ENCODE results near the gene PANK2. TPM values are rescaled to one million over a fixed set of nuclear protein-coding genes. Genes with fewer than 3 reads are reported as not detected.
"Not testable (repeated sequence)": the region's sequence is repeated elsewhere in the genome, so short reads cannot be mapped to it uniquely, and the experiment has no call there.

The PANK2 gene
- total RNA-seq, 1 experiment from 2014 or later, result 77.4 TPM

DNA sequence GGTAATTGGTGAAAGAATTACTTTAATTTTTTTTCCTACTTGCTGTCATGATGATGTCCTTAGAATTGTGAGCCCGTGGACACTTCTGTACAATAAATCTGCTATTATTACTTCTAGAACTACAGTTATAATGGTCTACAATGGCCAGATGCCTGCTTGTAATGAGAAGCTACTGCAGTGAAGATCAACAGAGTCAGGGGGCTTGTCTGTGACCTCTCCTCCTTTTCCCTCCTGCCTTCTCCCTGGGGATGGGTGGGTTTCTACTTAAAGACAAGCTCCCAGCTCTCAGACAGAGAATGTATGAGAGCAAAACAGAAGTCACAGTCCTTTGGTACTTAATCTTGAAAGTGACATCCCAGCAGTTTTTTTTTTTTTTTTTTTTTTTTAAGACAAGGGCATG lies 13.2 kb upstream of the PANK2 start:
- BruUV-seq (replicated peaks), result no TSS peak
- TF ChIP-seq, protein P1, sequence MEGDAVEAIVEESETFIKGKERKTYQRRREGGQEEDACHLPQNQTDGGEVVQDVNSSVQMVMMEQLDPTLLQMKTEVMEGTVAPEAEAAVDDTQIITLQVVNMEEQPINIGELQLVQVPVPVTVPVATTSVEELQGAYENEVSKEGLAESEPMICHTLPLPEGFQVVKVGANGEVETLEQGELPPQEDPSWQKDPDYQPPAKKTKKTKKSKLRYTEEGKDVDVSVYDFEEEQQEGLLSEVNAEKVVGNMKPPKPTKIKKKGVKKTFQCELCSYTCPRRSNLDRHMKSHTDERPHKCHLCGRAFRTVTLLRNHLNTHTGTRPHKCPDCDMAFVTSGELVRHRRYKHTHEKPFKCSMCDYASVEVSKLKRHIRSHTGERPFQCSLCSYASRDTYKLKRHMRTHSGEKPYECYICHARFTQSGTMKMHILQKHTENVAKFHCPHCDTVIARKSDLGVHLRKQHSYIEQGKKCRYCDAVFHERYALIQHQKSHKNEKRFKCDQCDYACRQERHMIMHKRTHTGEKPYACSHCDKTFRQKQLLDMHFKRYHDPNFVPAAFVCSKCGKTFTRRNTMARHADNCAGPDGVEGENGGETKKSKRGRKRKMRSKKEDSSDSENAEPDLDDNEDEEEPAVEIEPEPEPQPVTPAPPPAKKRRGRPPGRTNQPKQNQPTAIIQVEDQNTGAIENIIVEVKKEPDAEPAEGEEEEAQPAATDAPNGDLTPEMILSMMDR (conservative IDR thresholded peaks at IDR 0.05; ENCODE audit: low read depth, low read length), result no peak
- no peak for TF ChIP-seq EZH2 (IDR thresholded peaks at IDR 0.05; ENCODE audit: borderline replicate concordance, low read depth, low read length, poor library complexity, severe bottlenecking)
- no peak for DNase-seq (ENCODE audit: low spot score)
- Histone ChIP-seq H3K9me3 (ENCODE audit: low read depth, low read length, poor library complexity, severe bottlenecking) (no peaks in the 10 kb centered on the region), H3K4me1 (ENCODE audit: insufficient read depth, low read length, poor library complexity, severe bottlenecking) (no peaks in the 10 kb centered on the region), H3K27me3 (replicated peaks; ENCODE audit: insufficient read depth, low read depth, low read length, poor library complexity) (no peaks in the 10 kb centered on the region), H3K4me3 (ENCODE audit: low read depth, low read length, poor library complexity, severe bottlenecking) (no peak overlapping the region), H3K36me3 (ENCODE audit: insufficient read depth, low read length, poor library complexity, severe bottlenecking) (peaks cover 5% of the 10 kb centered on the region), H3K27ac (ENCODE audit: low read depth, low read length, poor library complexity, severe bottlenecking) (no peak overlapping the region)
- ChIA-PET CTCF (no interaction called here), POLR2A (ENCODE audit: low non-redundant PET) (interaction anchor here (0.9 kb wide), 1 partner anchor 9 kb away, joined by 13 read pairs; no protein-coding TSS in a partner anchor)
- intact Hi-C loops (cut with micrococcal nuclease; ENCODE audit: unreplicated experiment), result no loop called here

DNA sequence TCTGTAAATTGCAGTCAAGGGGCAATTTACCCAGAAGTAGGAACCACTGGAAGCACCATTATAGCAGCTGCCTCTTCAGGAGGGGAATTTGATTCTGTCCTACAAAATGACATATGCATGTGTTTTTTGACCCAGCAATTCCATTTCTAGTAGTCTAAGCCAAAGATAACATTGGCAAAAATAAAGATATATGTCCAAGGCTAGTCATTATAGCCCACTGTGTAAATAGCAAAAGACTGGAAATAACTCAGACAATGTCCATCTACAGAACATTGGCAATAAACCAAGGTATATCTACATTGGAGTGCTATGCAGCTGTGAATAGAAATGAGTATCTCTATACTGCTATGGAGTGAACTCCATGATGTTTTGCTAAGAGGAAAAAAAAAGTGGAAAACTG lies 12.5 kb upstream of the PANK2 start:
- no peaks in the 10 kb centered on the region for H3K27me3 ChIP-seq (replicated peaks; ENCODE audit: insufficient read depth, low read depth, low read length, poor library complexity)
- POLR2A ChIA-PET (ENCODE audit: low non-redundant PET), result interaction anchor here (0.9 kb wide), 1 partner anchor 9 kb away, joined by 13 read pairs; no protein-coding TSS in a partner anchor
- CTCF ChIA-PET, result no interaction called here
- H3K27ac ChIP-seq (ENCODE audit: low read depth, low read length, poor library complexity, severe bottlenecking), result no peak overlapping the region
- BruUV-seq (replicated peaks), result no TSS peak
- peaks cover 5% of the 10 kb centered on the region for H3K36me3 ChIP-seq (ENCODE audit: insufficient read depth, low read length, poor library complexity, severe bottlenecking)
- intact Hi-C loops (cut with micrococcal nuclease; ENCODE audit: unreplicated experiment), result no loop called here
- no peak for DNase-seq (ENCODE audit: low spot score)
- H3K9me3 ChIP-seq (ENCODE audit: low read depth, low read length, poor library complexity, severe bottlenecking), result no peaks in the 10 kb centered on the region
- H3K4me1 ChIP-seq (ENCODE audit: insufficient read depth, low read length, poor library complexity, severe bottlenecking), result no peaks in the 10 kb centered on the region
- TF ChIP-seq, protein P1 (conservative IDR thresholded peaks at IDR 0.05; ENCODE audit: low read depth, low read length), result no peak
- no peak for TF ChIP-seq EZH2 (IDR thresholded peaks at IDR 0.05; ENCODE audit: borderline replicate concordance, low read depth, low read length, poor library complexity, severe bottlenecking)
- no peak overlapping the region for H3K4me3 ChIP-seq (ENCODE audit: low read depth, low read length, poor library complexity, severe bottlenecking)

DNA sequence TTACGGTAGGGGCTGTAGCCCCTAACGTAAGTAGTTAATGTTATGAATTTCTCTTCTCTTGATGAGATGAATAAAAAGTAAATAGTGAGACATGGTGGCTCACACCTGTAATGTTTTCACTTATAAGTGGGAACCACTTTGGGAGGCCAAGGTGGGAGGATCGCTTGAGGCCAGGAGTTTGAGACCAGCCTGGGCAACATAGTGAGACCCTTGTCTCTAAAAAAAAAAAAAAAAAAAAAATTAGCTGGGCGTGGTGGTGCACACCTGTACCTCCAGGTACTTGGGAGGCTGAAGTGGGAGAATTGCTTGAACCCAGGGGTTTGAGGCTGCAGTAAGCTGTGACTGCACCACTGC lies 10.3 kb upstream of the PANK2 start:
- POLR2A ChIA-PET (ENCODE audit: low non-redundant PET), result interaction anchor here (0.7 kb wide), 1 partner anchor 24 kb away, joined by 12 read pairs; no protein-coding TSS in a partner anchor
- H3K4me1 ChIP-seq (ENCODE audit: insufficient read depth, low read length, poor library complexity, severe bottlenecking); CTCF ChIA-PET; H3K9me3 ChIP-seq (ENCODE audit: low read depth, low read length, poor library complexity, severe bottlenecking); H3K4me3 ChIP-seq (ENCODE audit: low read depth, low read length, poor library complexity, severe bottlenecking); intact Hi-C loops (cut with micrococcal nuclease; ENCODE audit: unreplicated experiment); DNase-seq (ENCODE audit: low spot score); H3K36me3 ChIP-seq (ENCODE audit: insufficient read depth, low read length, poor library complexity, severe bottlenecking); H3K27me3 ChIP-seq (replicated peaks; ENCODE audit: insufficient read depth, low read depth, low read length, poor library complexity); BruUV-seq (replicated peaks); H3K27ac ChIP-seq (ENCODE audit: low read depth, low read length, poor library complexity, severe bottlenecking): not testable (repeated sequence)

DNA sequence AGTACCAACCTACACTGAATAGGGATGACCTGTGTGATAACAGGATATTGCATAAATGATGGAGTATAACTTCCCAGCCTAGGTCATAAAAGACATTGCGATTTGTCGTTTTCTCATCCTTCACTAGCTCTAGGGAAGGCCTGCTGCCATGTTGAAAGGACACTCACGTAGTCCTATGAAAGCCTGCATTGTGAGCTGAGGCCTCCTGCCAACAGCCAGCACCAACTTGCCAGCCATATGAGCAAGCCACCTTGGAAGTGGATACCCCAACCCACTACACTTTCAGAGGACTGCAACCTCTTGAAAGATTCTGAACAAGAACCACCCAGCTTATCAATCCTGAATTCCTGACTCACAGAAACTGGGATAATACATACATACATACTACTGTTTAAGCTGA lies 3.5 kb upstream of the PANK2 start:
- no peaks in the 10 kb centered on the region for H3K27me3 ChIP-seq (replicated peaks; ENCODE audit: insufficient read depth, low read depth, low read length, poor library complexity)
- TF ChIP-seq, protein P1 (conservative IDR thresholded peaks at IDR 0.05; ENCODE audit: low read depth, low read length), result no peak
- TF ChIP-seq EZH2 (IDR thresholded peaks at IDR 0.05; ENCODE audit: borderline replicate concordance, low read depth, low read length, poor library complexity, severe bottlenecking), result no peak
- ChIA-PET POLR2A (ENCODE audit: low non-redundant PET) (no interaction called here), CTCF (no interaction called here)
- peaks cover 5% of the 10 kb centered on the region for H3K36me3 ChIP-seq (ENCODE audit: insufficient read depth, low read length, poor library complexity, severe bottlenecking)
- H3K27ac ChIP-seq (ENCODE audit: low read depth, low read length, poor library complexity, severe bottlenecking), result no peak overlapping the region
- H3K4me3 ChIP-seq (ENCODE audit: low read depth, low read length, poor library complexity, severe bottlenecking), result no peak overlapping the region
- H3K9me3 ChIP-seq (ENCODE audit: low read depth, low read length, poor library complexity, severe bottlenecking), result no peaks in the 10 kb centered on the region
- BruUV-seq (replicated peaks), result no TSS peak
- H3K4me1 ChIP-seq (ENCODE audit: insufficient read depth, low read length, poor library complexity, severe bottlenecking), result peaks cover 7% of the 10 kb centered on the region
- intact Hi-C loops (cut with micrococcal nuclease; ENCODE audit: unreplicated experiment), result no loop called here
- no peak for DNase-seq (ENCODE audit: low spot score)

Measured in A673 (cell line).